CD4-positive, alpha-beta T cell treated with Interleukin-17A for 1 hour (primary cell): Measurements from ENCODE around the gene SESN2.

Source experiments
- DNase-seq: peaks from one replicate; pipeline ENCODE4 v3.0.0-alpha.2; 2020

SESN2 gene

DNA sequence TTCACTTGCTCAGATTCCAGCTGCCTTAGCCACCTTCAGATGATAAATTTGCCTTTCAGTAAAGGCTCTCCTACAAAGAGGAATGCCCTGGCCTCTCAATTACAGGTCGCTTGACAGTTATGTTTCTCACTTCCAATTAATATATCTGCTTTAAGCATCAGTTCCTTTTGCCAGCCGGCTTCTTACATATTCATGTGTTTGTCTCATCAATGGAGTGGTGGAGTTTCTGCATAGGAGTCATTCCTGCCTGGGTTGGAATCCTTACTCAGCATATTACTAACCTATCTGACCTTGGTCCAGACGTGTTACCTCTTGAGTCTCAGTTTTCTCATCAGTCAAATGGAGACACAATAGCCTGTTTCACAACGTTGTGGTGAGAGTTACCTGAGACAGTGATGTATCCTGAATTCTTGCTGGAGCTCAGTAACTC lies 9.4 kb upstream of the SESN2 start:
- no peak for DNase-seq

DNA sequence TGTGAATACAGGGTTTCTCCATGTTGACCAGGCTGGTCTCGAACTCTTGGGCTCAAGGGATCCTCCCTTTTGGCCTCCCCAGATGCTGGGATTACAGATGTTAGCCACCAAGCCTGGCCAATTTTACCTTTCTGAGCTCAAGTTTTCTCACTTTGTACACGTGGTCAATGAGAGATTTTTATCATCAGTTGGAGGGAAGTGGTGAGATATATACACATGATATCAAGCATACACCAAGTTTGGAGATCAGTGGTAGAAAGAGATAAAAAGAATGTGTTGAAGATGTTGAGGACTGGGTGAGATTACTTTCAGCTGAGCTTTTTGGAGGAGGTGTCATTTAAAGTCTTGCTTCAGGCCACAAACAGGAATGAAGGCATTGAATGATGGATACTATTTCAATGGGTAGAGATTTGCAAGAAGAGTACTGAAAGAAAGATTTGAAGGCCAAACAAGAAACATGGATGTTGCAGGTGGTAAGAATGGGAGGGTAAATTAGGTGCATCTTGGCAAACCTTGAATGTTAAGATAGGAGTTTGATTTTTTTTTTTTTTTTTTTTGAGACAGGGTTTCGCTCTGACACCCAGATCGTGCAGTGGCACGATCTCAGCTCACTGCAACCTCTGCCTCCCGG lies 3.0 kb upstream of the SESN2 start:
- DNase-seq = peak; percentile 79

GRCh38 chr1:28257736-28258135 lies 1.6 kb upstream of the SESN2 start:
- no peak for DNase-seq

DNA sequence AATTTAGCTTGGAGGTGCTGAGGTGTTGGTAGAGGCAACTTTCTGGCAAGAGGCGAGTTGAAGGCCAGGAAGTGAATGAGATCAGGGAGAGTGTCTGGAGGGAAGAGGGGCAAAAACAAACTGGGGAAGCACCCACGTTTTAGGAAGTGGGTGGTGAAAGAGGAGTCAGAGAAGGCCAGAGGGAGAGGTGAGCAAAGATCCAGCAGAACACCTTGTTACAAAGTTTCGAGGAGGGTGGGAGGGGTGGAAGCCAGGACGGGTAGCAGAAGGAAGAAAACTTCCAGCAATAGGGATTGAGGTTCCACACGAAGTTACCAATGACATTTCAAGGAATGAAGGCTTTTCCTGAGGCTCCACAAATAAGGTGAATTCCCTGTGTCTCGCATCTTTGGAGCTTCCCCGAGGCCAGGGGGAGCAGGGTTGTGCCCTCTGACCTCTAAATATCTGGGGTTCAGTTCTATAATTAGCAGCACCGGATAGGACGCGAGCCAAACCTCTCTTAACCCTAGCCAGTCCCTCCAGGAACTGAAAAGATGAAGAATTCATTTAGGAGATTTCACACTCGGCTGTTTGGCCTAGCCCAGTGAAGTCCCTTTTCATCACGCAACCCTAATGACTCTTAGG lies 578 bp upstream of the SESN2 start:
- no peak for DNase-seq

DNA sequence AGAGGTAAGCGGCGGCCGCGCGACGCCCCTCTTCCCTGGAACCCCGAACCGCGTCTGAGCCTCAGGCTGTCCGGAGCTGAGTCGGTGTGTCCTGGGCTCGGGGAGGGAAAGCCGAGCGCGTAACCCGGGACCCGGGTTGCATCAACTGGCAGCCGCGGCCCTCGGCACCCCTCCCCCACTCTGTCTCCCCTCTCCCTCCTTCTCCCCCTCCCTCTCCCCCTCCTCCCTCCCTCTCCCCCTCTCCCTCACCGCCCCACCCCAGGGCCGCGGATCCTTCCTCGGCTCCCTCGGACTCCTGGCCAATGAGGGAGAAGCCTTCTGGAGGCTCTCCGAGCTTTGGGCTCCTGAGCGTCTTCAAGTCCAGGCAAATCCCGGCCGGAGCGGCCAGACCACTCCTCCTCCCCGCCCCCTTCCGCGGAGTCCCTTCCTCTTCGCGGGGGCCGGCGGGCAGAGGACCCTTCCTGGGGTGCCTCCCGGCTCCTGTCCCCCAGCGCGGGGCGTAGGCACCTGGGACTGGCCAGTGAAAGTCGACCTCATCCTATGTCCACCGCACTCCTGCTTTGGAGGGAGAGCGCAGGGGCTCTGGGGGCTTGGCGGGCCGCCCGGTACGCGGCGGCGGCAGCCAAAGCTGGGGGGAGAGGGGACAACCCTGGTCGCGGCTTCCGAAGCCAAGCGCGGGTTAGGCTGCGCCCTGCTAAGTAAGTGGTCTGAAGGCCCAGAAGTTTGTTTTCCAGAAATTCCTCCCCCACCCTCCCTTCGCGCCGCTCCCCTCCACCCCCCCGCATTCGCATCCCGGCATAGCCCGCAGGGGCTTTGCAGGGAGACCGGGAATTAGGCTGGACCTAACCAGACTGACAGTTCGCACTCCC lies 850 bp downstream of the SESN2 start:
- DNase-seq = peak; percentile 32

DNA sequence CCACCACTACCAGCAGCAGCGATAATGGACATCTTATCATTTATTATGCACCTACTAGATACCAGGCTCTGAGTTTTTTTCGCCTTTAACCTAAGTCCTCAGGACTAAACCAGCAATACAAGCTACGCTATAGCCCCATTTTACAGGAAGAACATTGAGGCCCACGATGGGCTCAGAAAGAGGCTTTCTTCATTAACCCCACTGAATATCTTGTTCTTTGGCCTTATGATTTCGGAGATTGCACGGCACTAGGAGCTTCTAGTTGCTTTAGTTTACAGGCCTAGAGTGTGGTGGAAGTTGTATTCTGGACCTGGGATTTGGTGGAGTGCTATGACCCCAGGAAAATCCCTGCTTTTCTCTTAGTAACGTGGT lies 1.5 kb downstream of the SESN2 start:
- DNase-seq = no peak

- no peak for DNase-seq
Observed at GRCh38 chr1:28264897-28265296, 5.6 kb downstream of the SESN2 start.

GRCh38 chr1:28265577-28265976 lies 6.3 kb downstream of the SESN2 start:
- DNase-seq = no peak

GRCh38 chr1:28266920-28267322 lies 7.6 kb downstream of the SESN2 start:
- no peak for DNase-seq

DNA sequence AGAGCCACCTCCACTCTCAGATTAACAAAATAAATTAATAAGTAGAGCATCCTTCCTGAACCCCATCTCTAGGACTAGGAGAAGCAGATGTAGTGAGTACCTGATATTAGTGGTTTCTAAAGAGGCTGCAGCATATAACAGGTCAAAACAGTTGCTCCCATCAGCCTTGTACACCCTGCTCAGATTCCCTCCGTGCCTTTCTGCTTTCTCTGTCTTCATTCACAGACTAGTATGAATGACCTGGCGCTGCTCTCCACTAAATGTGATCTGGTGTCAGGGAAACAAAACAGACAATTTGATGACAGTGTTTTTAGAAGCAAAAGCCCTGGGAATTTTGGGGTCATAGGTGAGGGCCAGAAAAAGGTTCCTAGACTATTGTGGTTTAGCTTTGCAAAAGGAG lies 8.3 kb downstream of the SESN2 start:
- DNase-seq = no peak

GRCh38 chr1:28269529-28269928 lies 10.2 kb downstream of the SESN2 start:
- no peak for DNase-seq

GRCh38 chr1:28272215-28272852 lies 13.0 kb downstream of the SESN2 start:
- no peak for DNase-seq

- no peak for DNase-seq
Observed at GRCh38 chr1:28273216-28273860, 14.0 kb downstream of the SESN2 start.

DNA sequence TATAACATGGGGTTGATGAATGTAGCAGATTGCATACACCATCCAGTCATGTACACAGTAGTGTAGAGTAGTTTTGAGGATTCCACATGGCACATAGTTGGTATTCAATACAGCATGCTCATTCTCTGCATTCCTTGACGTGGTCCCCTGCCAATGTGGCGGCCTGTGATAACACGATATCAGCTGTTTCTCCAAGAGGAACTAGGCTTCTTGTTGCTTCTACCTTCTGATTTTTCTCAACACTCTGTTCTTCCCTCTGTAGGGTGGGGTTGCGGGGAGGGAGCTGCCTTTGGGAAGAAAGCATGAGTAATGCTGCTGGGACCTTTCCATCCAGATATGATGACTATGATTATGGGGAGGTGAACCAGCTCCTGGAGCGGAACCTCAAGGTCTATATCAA lies 19.4 kb downstream of the SESN2 start:
- DNase-seq = no peak

GRCh38 chr1:28279721-28280120 lies 20.4 kb downstream of the SESN2 start:
- no peak for DNase-seq

GRCh38 chr1:28280501-28280900 lies 21.2 kb downstream of the SESN2 start:
- no peak for DNase-seq

DNA sequence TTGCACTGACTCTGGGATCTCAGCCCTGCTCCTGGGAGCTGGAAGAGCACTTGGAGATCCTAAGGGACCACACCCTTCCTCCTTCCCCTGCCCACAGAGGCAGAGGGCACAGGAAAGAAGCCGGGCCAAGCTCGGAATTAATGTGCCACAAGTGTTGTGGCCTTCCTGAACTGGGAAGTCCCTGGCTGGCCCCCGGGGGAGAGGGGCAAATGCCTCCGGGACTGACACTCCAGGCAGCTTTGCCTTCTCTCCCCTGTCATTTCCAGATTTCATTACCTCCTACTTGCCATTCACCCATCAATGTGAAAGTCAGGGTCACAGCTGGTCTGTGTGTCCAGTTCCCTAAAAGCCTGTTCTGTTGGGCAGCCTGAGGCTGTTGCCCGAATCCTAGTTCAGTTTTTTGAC lies 21.7 kb downstream of the SESN2 start:
- no peak for DNase-seq

- no peak for DNase-seq
Observed at GRCh38 chr1:28281608-28282425, 22.5 kb downstream of the SESN2 start.

GRCh38 chr1:28282426-28283407 lies 23.4 kb downstream of the SESN2 start:
- no peak for DNase-seq

DNA sequence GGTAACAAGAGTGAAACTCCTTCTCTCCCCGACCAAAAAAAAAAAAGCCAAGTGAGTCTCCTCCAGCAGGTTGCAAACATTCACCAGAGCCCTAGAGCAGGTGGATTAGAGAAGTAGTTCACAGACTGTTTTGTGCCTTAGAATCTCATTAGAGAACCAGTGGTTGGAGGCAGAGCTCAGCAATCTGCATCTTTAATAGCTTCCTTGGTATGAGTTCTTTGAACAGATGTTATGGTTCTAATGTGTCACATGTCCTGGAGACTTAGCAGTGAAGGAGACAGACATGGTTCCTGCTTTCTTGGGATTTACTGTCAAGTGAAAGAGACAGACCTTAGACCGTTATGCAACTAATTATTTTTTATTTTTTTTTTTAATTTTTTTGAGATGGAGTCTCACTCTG lies 26.8 kb downstream of the SESN2 start:
- no peak for DNase-seq

GRCh38 chr1:28288487-28288886 lies 29.2 kb downstream of the SESN2 start:
- DNase-seq = no peak
